SK-N-SH treated with all-trans-retinoic acid at 6 μM for 48 hours (cell line): Measurements from ENCODE around the gene FOXN1.

Source experiments
- ATAC-seq: fragments of 200-7000 bp; cut with Tn5 transposase; 3 replicates; pipeline ENCODE4 v1.9.1; 2020; ENCODE audit warnings: mild to moderate bottlenecking, moderate library complexity
- ARNTL ChIP-seq: fragments of 450-650 bp; formaldehyde crosslinking; IDR thresholded peaks from 2 replicates; pipeline ENCODE4 v1.5.0; 2020; ENCODE audit warnings: low read depth, mild to moderate bottlenecking, moderate library complexity, borderline replicate concordance
- BACH2 ChIP-seq: fragments of 250-450 bp; sonication (Bioruptor Pico); IDR thresholded peaks from 2 replicates; pipeline ENCODE4 v1.9.0; 2021; ENCODE audit warnings: mild to moderate bottlenecking, borderline replicate concordance
- CREB5 ChIP-seq: fragments of 250-450 bp; sonication (Bioruptor Pico); IDR thresholded peaks from 2 replicates; pipeline ENCODE4 v1.5.1; 2020; ENCODE audit warnings: low read depth, mild to moderate bottlenecking, moderate library complexity
- CSDC2 ChIP-seq: fragments of 250-450 bp; sonication (Bioruptor Pico); IDR thresholded peaks from 2 replicates; pipeline ENCODE4 v1.5.0; 2020; ENCODE audit warnings: mild to moderate bottlenecking, moderate library complexity
- CSRNP3 ChIP-seq: fragments of 250-450 bp; sonication (Bioruptor Pico); IDR thresholded peaks from 2 replicates; pipeline ENCODE4 v1.5.1; 2021; ENCODE audit warnings: mild to moderate bottlenecking, moderate library complexity
- ESRRG ChIP-seq: fragments of 250-450 bp; sonication (Bioruptor Pico); IDR thresholded peaks from 2 replicates; pipeline ENCODE4 v1.6.1; 2021; ENCODE audit warnings: mild to moderate bottlenecking
- ISL1 ChIP-seq: fragments of 250-450 bp; sonication (Bioruptor Pico); IDR thresholded peaks from 2 replicates; pipeline ENCODE4 v2.1.2; 2022; ENCODE audit warnings: mild to moderate bottlenecking, moderate library complexity
- OSR1 ChIP-seq: fragments of 250-450 bp; sonication (Bioruptor Pico); IDR thresholded peaks from 2 replicates; pipeline ENCODE4 v1.8.0; 2022; ENCODE audit warnings: moderate library complexity, mild to moderate bottlenecking, inconsistent platforms
- PATZ1 ChIP-seq: fragments of 250-450 bp; sonication (Bioruptor Pico); IDR thresholded peaks from 2 replicates; pipeline ENCODE4 v1.8.0; 2020; ENCODE audit warnings: mild to moderate bottlenecking, moderate library complexity, borderline replicate concordance
- POU6F1 ChIP-seq: fragments of 250-450 bp; sonication (Bioruptor Pico); IDR thresholded peaks from 2 replicates; pipeline ENCODE4 v1.8.0; 2021; ENCODE audit warnings: low read depth, mild to moderate bottlenecking, moderate library complexity, borderline replicate concordance
- PPARA ChIP-seq: fragments of 250-450 bp; sonication (Bioruptor Pico); IDR thresholded peaks from 2 replicates; pipeline ENCODE4 v1.5.0; 2020; ENCODE audit warnings: mild to moderate bottlenecking, borderline replicate concordance
- SNAI2 ChIP-seq: fragments of 250-450 bp; sonication (Bioruptor Pico); IDR thresholded peaks from 2 replicates; pipeline ENCODE4 v1.5.0; 2020; ENCODE audit warnings: mild to moderate bottlenecking, moderate library complexity
- TCF4 ChIP-seq: fragments of 250-450 bp; sonication (Bioruptor Pico); IDR thresholded peaks from 2 replicates; pipeline ENCODE4 v1.8.0; 2021; ENCODE audit warnings: mild to moderate bottlenecking, moderate library complexity, borderline replicate concordance
- TOX ChIP-seq: fragments of 250-450 bp; sonication (Bioruptor Pico); IDR thresholded peaks from 2 replicates; pipeline ENCODE4 v1.8.0; 2021; ENCODE audit warnings: mild to moderate bottlenecking, moderate library complexity, borderline replicate concordance
- TSHZ2 ChIP-seq: fragments of 250-450 bp; sonication (Bioruptor Pico); IDR thresholded peaks from 2 replicates; pipeline ENCODE4 v1.5.0; 2020; ENCODE audit warnings: mild to moderate bottlenecking, moderate library complexity
- ZC3H10 ChIP-seq: fragments of 250-450 bp; sonication (Bioruptor Pico); IDR thresholded peaks from 2 replicates; pipeline ENCODE4 v1.5.1; 2021; ENCODE audit warnings: mild to moderate bottlenecking, moderate library complexity
- ZFP3 ChIP-seq: fragments of 250-450 bp; sonication (Bioruptor Pico); IDR thresholded peaks from 2 replicates; pipeline ENCODE4 v1.5.0; 2020; ENCODE audit warnings: mild to moderate bottlenecking, moderate library complexity
- ZFP30 ChIP-seq: fragments of 450-650 bp; formaldehyde crosslinking; IDR thresholded peaks from 2 replicates; pipeline ENCODE4 v1.5.0; 2022; ENCODE audit warnings: mild to moderate bottlenecking, moderate library complexity
- ZNF565 ChIP-seq: fragments of 450-650 bp; formaldehyde crosslinking; conservative IDR thresholded peaks from 2 replicates; pipeline ENCODE4 v1.5.0; 2020; ENCODE audit warnings: low read depth, mild to moderate bottlenecking, moderate library complexity
- ZNF70 ChIP-seq: fragments of 450-650 bp; formaldehyde crosslinking; IDR thresholded peaks from 2 replicates; pipeline ENCODE4 v1.5.0; 2020; ENCODE audit warnings: mild to moderate bottlenecking, moderate library complexity
- ZNF8 ChIP-seq: fragments of 450-650 bp; formaldehyde crosslinking; IDR thresholded peaks from 2 replicates; pipeline ENCODE4 v1.5.0; 2020; ENCODE audit warnings: mild to moderate bottlenecking, moderate library complexity

Gene FOXN1

GRCh38 chr17:28537219-28537610 lies 31.1 kb downstream of the FOXN1 start:
- ATAC-seq, result no peak
- TF ChIP-seq ARNTL (CRISPR knock-in tag) (no peak), PATZ1 (CRISPR knock-in tag) (no peak), CREB5 (CRISPR knock-in tag) (no peak), OSR1 (CRISPR knock-in tag) (no peak), POU6F1 (CRISPR knock-in tag) (no peak), PPARA (CRISPR knock-in tag) (no peak), ESRRG (CRISPR knock-in tag) (no peak)

- ATAC-seq, result no peak
- TF ChIP-seq CSRNP3 (CRISPR knock-in tag) (no peak), CREB5 (CRISPR knock-in tag) (no peak), ESRRG (CRISPR knock-in tag) (no peak), ISL1 (no peak), TCF4 (CRISPR knock-in tag) (no peak), OSR1 (CRISPR knock-in tag) (no peak), PPARA (CRISPR knock-in tag) (no peak), BACH2 (no peak), ZNF565 (CRISPR knock-in tag) (no peak), TSHZ2 (CRISPR knock-in tag) (no peak), ZC3H10 (CRISPR knock-in tag) (no peak), CSDC2 (CRISPR knock-in tag) (no peak), ZNF70 (CRISPR knock-in tag) (no peak), ZNF8 (CRISPR knock-in tag) (no peak), TOX (CRISPR knock-in tag) (no peak), SNAI2 (CRISPR knock-in tag) (no peak), ZFP30 (CRISPR knock-in tag) (no peak), ZFP3 (CRISPR knock-in tag) (no peak), PATZ1 (CRISPR knock-in tag) (no peak)
Measured at GRCh38 chr17:28538296-28538895, 32.2 kb downstream of the FOXN1 start.
